HepG2 (cell line): ENCODE data around the gene IRF2. TPM values are rescaled to one million over a fixed set of nuclear protein-coding genes. Genes with fewer than 3 reads are reported as not detected.

Source experiments
- ATAC-seq: fragments of 200-7000 bp; cut with Tn5 transposase; 3 replicates; pipeline ENCODE4 v1.9.1; 2020; ENCODE audit warnings: mild to moderate bottlenecking, moderate library complexity
- BruUV-seq: library from RNA; stranded (reverse); fragments of 400-500 nt; replicated peaks from 2 replicates; lab custom pipeline; 2021; lab: Mats Ljungman, UMichigan
- CTCF ChIA-PET: fragments of 300-600 bp; formaldehyde crosslinking; extraction: SDS; loops from one replicate; lab custom pipeline; 2021; ENCODE audit warnings: low total read pairs, inconsistent platforms, low intra/inter-chr PET ratio; lab: Yijun Ruan, JAX
- POLR2A ChIA-PET: fragments of 350-600 bp; sonication (Branson Sonifier 250); formaldehyde crosslinking; loops from one replicate; lab custom pipeline; 2020; ENCODE audit warnings: antibody characterized with exemption, inconsistent platforms; lab: Yijun Ruan, JAX
- DNase-seq: peaks from one replicate; pipeline ENCODE4 v3.0.0-alpha.2; 2015; ENCODE audit warnings: low spot score
- FAIRE-seq: peaks from 3 replicates; lab custom pipeline; 2011; peaks lifted over from hg19 to GRCh38; lab: Jason Lieb, UNC
- H2AFZ ChIP-seq: one replicate; pipeline ENCODE4 v1.6.1; 2011; ENCODE audit warnings: low read length, inconsistent platforms
- H3K27ac ChIP-seq: fragments of 300-600 bp; 3 replicates; pipeline ENCODE4 v1.8.0; 2011; ENCODE audit warnings: mixed run types, mild to moderate bottlenecking, mixed read lengths, low read length, inconsistent platforms; ENCODE audit not compliant: insufficient read depth; ENCODE audit errors: extremely low read length
- H3K27me3 ChIP-seq, 2 experiments: fragments of 200-600 bp in 1 of 2; 2 replicates in 1 of 2; 3 replicates in 1 of 2; pipeline versions ENCODE4 v1.6.0 to v1.8.0; 2011; ENCODE audit warnings: low read length in 2 of 2, mild to moderate bottlenecking in 2 of 2, moderate library complexity in 2 of 2, inconsistent platforms in 1 of 2; ENCODE audit not compliant: insufficient read depth in 2 of 2, control insufficient read depth in 1 of 2
- H3K36me3 ChIP-seq, 2 experiments: fragments of 200-600 bp in 1 of 2; replicated peaks in 1 of 2; 2 replicates in 1 of 2; 3 replicates in 1 of 2; pipeline versions ENCODE4 v1.5.1 to v1.8.0; 2011; ENCODE audit warnings: low read length in 2 of 2, inconsistent platforms in 1 of 2; ENCODE audit not compliant: insufficient read depth in 2 of 2, control insufficient read depth in 1 of 2
- H3K4me1 ChIP-seq: 2 replicates; pipeline ENCODE4 v1.5.1; 2012; ENCODE audit warnings: low read length, inconsistent platforms; ENCODE audit not compliant: insufficient read depth
- H3K4me2 ChIP-seq: 2 replicates; pipeline ENCODE4 v1.6.0; 2011; ENCODE audit warnings: low read depth, low read length, inconsistent platforms
- H3K4me3 ChIP-seq, 3 experiments: fragments of 200-600 bp in 1 of 3; sonication (generic), shearing (Covaris generic) in 1 of 3; replicated peaks in 1 of 3; 2 replicates each; pipeline ENCODE4 v1.5.1; 2011 to 2016; ENCODE audit warnings: low read length in 3 of 3, inconsistent platforms in 2 of 3, low read depth in 2 of 3, mild to moderate bottlenecking in 2 of 3, control low read depth in 1 of 3, mixed read lengths in 1 of 3; ENCODE audit not compliant: insufficient read depth in 1 of 3
- H3K79me2 ChIP-seq: one replicate; pipeline ENCODE4 v1.6.1; 2011; ENCODE audit warnings: low read length, inconsistent platforms; ENCODE audit not compliant: insufficient read depth
- H3K9ac ChIP-seq: 2 replicates; pipeline ENCODE4 v1.6.0; 2011; ENCODE audit warnings: mild to moderate bottlenecking, low read depth, low read length, inconsistent platforms; ENCODE audit not compliant: insufficient read depth
- H3K9me3 ChIP-seq: 2 replicates; pipeline ENCODE4 v1.5.1; 2012; ENCODE audit warnings: mild to moderate bottlenecking, low read length
- H4K20me1 ChIP-seq: 2 replicates; pipeline ENCODE4 v1.6.0; 2011; ENCODE audit warnings: inconsistent platforms, mild to moderate bottlenecking, low read length, moderate library complexity; ENCODE audit not compliant: insufficient read depth
- AHR ChIP-seq: IDR thresholded peaks from 2 replicates; pipeline ENCODE4 v1.6.1; 2018; ENCODE audit warnings: missing genetic modification reagents, missing compliant biosample characterization
- MTF2 ChIP-seq: sonication (generic); formaldehyde crosslinking; IDR thresholded peaks from 2 replicates; pipeline ENCODE4 v1.5.0; 2020; ENCODE audit warnings: missing genetic modification reagents, borderline replicate concordance
- ZNF317 ChIP-seq: sonication (generic); formaldehyde crosslinking; IDR thresholded peaks from 2 replicates; pipeline ENCODE4 v1.5.0; 2020; ENCODE audit warnings: mild to moderate bottlenecking, missing genetic modification reagents
- WGBS: methylation state at CpG from one replicate; pipeline ENCODE4 v1.1.6; 2017; ENCODE audit warnings: low lambda C conversion rate; 5-methylcytosine and 5-hydroxymethylcytosine counted together
- in situ Hi-C: cut with HindIII; loops from 2 replicates; pipeline ENCODE4 v1.10.0; 2017; ENCODE audit warnings: low pct_unique_long_range_greater_than_20kb; ENCODE audit not compliant: extremely low pct_ligation_motif_present
- intact Hi-C: fragments of 100-400 bp; cut with micrococcal nuclease; formaldehyde crosslinking; loops from one replicate; pipeline ENCODE4 v1.10.0; 2022; ENCODE audit not compliant: unreplicated experiment
- polyA plus RNA-seq, 8 experiments: library from polyadenylated mRNA; depleted of rRNA in 3 of 8; stranded (reverse) in 7 of 8; unstranded in 1 of 8; fragments of >200 nt; fragmentation: Illumina TruSeq in 4 of 8; extraction: Trizol in 4 of 8; gene quantifications; 2 replicates each; pipeline versions ENCODE4 v1.2.1 to v1.2.3, GENCODE V29; 2011 to 2016; ENCODE audit warnings: low read depth in 4 of 8, missing spikeins in 1 of 8, mixed read lengths in 1 of 8; ENCODE audit not compliant: insufficient read depth in 1 of 8
- total RNA-seq, 5 experiments: library from RNA; depleted of rRNA; stranded (reverse); fragments of >200 nt; fragmentation: Illumina TruSeq; extraction: Trizol; gene quantifications; 2 replicates each; pipeline ENCODE4 v1.2.3, GENCODE V29; 2016; ENCODE audit warnings: low read depth in 1 of 5
- TF ChIP-seq, protein P1 (sequence below): sonication (generic); formaldehyde crosslinking; IDR thresholded peaks from 2 replicates; pipeline ENCODE4; 2020; ENCODE audit warnings: missing genetic modification reagents, mild to moderate bottlenecking, borderline replicate concordance
- TF ChIP-seq, protein P2 (sequence below): sonication (generic); formaldehyde crosslinking; IDR thresholded peaks from 2 replicates; pipeline ENCODE4 v1.4.0; 2020; ENCODE audit warnings: low read depth, missing genetic modification reagents

IRF2 gene
- total and polyA plus RNA-seq, 2 of the 13 experiments (the other 11 are each of a cell fraction or from before 2014, with no cell fraction given) = 15.5 to 28.8 TPM

DNA sequence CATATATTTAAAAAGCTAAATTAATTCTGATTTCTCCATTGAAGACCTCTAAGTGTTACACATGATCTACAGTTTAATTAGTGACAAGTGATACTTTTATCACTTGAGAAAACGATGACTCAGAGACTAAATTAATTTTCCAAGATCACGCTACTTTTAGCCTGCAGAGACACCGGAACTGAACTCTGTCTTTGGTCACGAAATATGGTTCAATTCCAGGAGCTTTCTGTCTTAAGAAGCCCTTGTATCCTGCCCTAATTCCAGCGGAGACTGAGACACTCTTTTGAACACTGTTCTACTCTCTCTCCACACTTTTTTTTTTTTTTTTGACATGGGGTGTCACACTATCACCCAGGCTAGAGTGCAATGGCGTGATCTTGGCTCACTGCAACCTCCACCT is 63.6 kb downstream of the IRF2 start:
- no peak overlapping the region for H3K9ac ChIP-seq
- FAIRE-seq = no peak
- intact Hi-C loops = no loop called here
- TF ChIP-seq ZNF317 = no peak
- no peak for TF ChIP-seq AHR (CRISPR knock-in tag)
- TF ChIP-seq, protein P1, sequence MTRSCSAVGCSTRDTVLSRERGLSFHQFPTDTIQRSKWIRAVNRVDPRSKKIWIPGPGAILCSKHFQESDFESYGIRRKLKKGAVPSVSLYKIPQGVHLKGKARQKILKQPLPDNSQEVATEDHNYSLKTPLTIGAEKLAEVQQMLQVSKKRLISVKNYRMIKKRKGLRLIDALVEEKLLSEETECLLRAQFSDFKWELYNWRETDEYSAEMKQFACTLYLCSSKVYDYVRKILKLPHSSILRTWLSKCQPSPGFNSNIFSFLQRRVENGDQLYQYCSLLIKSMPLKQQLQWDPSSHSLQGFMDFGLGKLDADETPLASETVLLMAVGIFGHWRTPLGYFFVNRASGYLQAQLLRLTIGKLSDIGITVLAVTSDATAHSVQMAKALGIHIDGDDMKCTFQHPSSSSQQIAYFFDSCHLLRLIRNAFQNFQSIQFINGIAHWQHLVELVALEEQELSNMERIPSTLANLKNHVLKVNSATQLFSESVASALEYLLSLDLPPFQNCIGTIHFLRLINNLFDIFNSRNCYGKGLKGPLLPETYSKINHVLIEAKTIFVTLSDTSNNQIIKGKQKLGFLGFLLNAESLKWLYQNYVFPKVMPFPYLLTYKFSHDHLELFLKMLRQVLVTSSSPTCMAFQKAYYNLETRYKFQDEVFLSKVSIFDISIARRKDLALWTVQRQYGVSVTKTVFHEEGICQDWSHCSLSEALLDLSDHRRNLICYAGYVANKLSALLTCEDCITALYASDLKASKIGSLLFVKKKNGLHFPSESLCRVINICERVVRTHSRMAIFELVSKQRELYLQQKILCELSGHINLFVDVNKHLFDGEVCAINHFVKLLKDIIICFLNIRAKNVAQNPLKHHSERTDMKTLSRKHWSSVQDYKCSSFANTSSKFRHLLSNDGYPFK (CRISPR knock-in tag) = no peak
- TF ChIP-seq, protein P2, sequence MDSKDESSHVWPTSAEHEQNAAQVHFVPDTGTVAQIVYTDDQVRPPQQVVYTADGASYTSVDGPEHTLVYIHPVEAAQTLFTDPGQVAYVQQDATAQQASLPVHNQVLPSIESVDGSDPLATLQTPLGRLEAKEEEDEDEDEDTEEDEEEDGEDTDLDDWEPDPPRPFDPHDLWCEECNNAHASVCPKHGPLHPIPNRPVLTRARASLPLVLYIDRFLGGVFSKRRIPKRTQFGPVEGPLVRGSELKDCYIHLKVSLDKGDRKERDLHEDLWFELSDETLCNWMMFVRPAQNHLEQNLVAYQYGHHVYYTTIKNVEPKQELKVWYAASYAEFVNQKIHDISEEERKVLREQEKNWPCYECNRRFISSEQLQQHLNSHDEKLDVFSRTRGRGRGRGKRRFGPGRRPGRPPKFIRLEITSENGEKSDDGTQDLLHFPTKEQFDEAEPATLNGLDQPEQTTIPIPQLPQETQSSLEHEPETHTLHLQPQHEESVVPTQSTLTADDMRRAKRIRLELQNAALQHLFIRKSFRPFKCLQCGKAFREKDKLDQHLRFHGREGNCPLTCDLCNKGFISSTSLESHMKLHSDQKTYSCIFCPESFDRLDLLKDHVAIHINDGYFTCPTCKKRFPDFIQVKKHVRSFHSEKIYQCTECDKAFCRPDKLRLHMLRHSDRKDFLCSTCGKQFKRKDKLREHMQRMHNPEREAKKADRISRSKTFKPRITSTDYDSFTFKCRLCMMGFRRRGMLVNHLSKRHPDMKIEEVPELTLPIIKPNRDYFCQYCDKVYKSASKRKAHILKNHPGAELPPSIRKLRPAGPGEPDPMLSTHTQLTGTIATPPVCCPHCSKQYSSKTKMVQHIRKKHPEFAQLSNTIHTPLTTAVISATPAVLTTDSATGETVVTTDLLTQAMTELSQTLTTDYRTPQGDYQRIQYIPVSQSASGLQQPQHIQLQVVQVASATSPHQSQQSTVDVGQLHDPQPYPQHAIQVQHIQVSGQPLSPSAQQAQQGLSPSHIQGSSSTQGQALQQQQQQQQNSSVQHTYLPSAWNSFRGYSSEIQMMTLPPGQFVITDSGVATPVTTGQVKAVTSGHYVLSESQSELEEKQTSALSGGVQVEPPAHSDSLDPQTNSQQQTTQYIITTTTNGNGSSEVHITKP (CRISPR knock-in tag) = no peak
- no peak for TF ChIP-seq MTF2 (CRISPR knock-in tag)
- TF ChIP-seq, all 625 proteins: peak for 0
- 96% methylated on average over 6 of the region's 6 CpGs for WGBS
- POLR2A ChIA-PET = no interaction called here
- ATAC-seq = no peak
- CTCF ChIA-PET = no interaction called here
- Histone ChIP-seq H3K9me3 (no peaks in the 10 kb centered on the region), H3K36me3 (peaks cover 18 to 80% of the 10 kb centered on the region in 2 experiments), H3K4me2 (no peak overlapping the region), H4K20me1 (no peaks in the 10 kb centered on the region), H3K79me2 (no peaks in the 10 kb centered on the region), H3K27ac (no peak overlapping the region), H2AFZ (no peak overlapping the region), H3K4me3 (no peak overlapping the region), H3K27me3 (no peaks in the 10 kb centered on the region), H3K4me1 (no peaks in the 10 kb centered on the region)
- in situ Hi-C loops = no loop called here
- no peak for DNase-seq
- no TSS peak for BruUV-seq
